SJCRH30 (cell line): Measurements from ENCODE around the gene MGME1. TPM values are rescaled to one million over a fixed set of nuclear protein-coding genes. Genes with fewer than 3 reads are reported as not detected.

Experiments
- DNase-seq, 2 experiments: peaks; one replicate each; pipeline ENCODE4 v3.0.0-alpha.2; 2015 to 2020
- H3K27ac ChIP-seq: fragments of 250-450 bp; sonication (Bioruptor Pico); 2 replicates; pipeline ENCODE4 v1.5.1; 2020; ENCODE audit warnings: mild to moderate bottlenecking, moderate library complexity
- H3K27me3 ChIP-seq: fragments of 250-450 bp; sonication (Bioruptor Pico); 2 replicates; pipeline ENCODE4 v1.5.1; 2020; ENCODE audit warnings: mild to moderate bottlenecking, moderate library complexity
- H3K36me3 ChIP-seq: fragments of 250-450 bp; sonication (Bioruptor Pico); 2 replicates; pipeline ENCODE4 v1.5.1; 2020; ENCODE audit warnings: mild to moderate bottlenecking, moderate library complexity
- H3K4me1 ChIP-seq: fragments of 250-450 bp; sonication (Bioruptor Pico); 2 replicates; pipeline ENCODE4 v1.5.1; 2020; ENCODE audit warnings: mild to moderate bottlenecking, moderate library complexity
- H3K4me3 ChIP-seq: fragments of 250-450 bp; sonication (Bioruptor Pico); 2 replicates; pipeline ENCODE4 v1.5.1; 2020; ENCODE audit warnings: mild to moderate bottlenecking, moderate library complexity
- H3K9me3 ChIP-seq: fragments of 250-450 bp; sonication (Bioruptor Pico); replicated peaks from 2 replicates; pipeline ENCODE4 v1.5.1; 2020; ENCODE audit warnings: mild to moderate bottlenecking, moderate library complexity
- total RNA-seq: library from RNA; depleted of rRNA; stranded (reverse); fragments of >200 nt; shearing (Covaris generic); gene quantifications from 2 replicates; pipeline ENCODE4 v1.2.3, GENCODE V29; 2014

MGME1 gene
- total RNA-seq, 1 experiment from 2014 or later, result 28.6 TPM

DNA sequence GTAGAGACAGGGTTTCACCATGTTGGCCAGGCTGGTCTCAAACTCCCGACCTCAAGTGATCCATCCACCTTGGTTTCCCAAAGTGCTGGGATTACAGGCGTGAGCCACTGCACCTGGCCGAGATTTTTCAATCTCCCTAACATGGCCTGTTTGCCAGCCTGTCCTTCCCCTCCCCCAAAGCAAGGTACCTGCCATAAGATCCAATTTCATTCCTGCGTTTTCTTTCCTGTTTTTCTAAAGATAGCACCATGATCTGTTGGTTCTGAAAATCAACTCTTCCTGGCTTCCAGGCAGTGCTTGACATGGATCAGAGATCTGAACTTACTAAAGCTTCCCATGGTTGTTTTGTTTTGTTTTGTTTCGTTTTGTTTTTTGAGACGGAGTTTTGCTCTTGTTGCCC lies 7.5 kb downstream of the MGME1 start:
- Histone ChIP-seq H3K27me3 (no peaks in the 10 kb centered on the region), H3K4me3 (no peak overlapping the region), H3K9me3 (no peaks in the 10 kb centered on the region)

DNA sequence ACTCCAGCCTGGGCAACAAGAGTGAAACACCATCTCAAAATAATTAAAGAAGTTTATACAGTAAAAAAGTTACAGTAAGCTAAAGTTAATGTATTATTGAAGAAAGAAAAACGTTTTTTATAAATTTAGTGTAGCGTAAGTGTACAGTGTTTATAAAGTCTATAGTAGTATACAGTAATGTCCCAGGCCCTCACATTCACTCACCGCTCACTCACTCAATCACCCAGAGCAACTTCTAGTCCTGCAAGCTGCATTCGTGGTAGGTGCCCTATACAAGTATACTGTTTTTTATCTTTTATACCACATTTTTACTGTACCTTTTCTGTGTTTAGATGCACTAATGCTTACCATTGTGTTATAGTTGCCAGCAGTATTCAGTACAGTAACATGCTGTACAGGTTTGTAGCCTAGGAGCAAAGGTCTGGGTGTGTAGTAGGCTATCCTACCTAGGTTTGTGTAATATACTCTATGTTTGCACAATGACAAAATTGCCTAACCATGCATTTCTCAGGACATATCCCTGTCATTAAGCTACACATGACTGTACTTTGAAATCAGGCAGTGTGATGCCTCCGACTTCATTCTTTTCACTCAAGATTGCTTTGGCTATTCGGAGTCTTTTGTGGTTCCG lies 16.7 kb downstream of the MGME1 start:
- Histone ChIP-seq H3K4me3 (no peak overlapping the region), H3K9me3 (no peaks in the 10 kb centered on the region), H3K27me3 (no peaks in the 10 kb centered on the region), H3K36me3 (peaks cover 36% of the 10 kb centered on the region), H3K4me1 (no peaks in the 10 kb centered on the region), H3K27ac (no peak overlapping the region)
- DNase-seq, result no peak

More for the DNA sequence above, 7.5 kb downstream of the MGME1 start:
- DNase-seq, result no peak
- H3K27ac ChIP-seq, result no peak overlapping the region
- H3K4me1 ChIP-seq, result 0 out of 2 replicates have a peak, but pooled peaks cover 5% of the 10 kb centered on the region
- peaks cover 42% of the 10 kb centered on the region for H3K36me3 ChIP-seq

DNA sequence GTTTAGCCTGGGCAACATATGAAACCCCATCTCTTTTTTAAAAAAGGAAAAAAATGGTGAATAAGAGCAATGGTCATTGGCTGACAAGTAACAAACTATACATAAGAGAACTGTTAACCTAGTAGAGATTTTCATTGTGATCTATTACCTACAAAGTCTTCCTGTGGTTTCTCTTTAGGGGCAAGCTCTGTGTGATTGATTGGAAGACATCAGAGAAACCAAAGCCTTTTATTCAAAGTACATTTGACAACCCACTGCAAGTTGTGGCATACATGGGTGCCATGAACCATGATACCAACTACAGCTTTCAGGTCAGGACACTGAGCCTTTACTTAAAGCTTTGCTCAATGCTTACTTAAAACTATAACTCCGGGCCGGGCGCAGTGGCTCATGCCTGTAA lies 19.2 kb downstream of the MGME1 start:
- Histone ChIP-seq H3K27ac (no peak overlapping the region), H3K9me3 (no peaks in the 10 kb centered on the region), H3K4me3 (no peak overlapping the region), H3K27me3 (no peaks in the 10 kb centered on the region), H3K36me3 (peaks cover 34% of the 10 kb centered on the region), H3K4me1 (no peaks in the 10 kb centered on the region)
- DNase-seq, result no peak

DNA sequence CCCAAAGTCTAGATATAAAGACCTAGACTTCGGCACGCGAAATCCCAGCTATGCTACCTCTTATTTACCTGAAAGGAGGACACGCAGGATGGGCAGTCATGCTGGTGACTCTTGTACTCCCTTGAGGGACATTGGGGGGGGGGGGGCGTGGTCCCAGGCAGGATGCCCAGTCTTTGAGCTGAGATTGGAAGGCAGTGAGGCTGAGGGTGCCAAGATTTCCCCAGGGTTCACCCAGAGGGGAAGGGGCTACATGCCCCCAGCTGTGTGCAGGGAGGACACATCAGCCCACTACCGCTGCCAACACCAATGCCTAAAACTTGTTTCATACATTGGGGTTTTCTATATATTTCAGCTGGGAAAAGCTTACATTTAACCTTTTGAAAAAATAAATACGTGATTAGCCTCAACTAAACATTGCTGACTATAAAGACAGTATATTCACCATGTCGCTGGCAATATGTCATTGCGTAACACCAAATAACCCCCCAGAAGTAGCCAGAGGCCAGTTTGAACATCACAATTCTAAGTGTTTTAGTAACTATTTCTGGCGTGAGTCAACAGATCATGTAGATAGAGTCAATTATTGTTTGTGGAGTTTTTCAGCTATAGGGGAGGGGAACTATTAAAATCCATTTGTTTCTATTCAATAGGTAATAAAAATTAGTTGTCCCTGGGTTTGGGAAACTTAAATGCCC lies 21.6 kb downstream of the MGME1 start:
- Histone ChIP-seq H3K36me3 (peaks cover 30% of the 10 kb centered on the region), H3K27me3 (no peaks in the 10 kb centered on the region), H3K9me3 (no peaks in the 10 kb centered on the region), H3K4me3 (no peak overlapping the region), H3K27ac (no peak overlapping the region), H3K4me1 (no peaks in the 10 kb centered on the region)
- no peak for DNase-seq

DNA sequence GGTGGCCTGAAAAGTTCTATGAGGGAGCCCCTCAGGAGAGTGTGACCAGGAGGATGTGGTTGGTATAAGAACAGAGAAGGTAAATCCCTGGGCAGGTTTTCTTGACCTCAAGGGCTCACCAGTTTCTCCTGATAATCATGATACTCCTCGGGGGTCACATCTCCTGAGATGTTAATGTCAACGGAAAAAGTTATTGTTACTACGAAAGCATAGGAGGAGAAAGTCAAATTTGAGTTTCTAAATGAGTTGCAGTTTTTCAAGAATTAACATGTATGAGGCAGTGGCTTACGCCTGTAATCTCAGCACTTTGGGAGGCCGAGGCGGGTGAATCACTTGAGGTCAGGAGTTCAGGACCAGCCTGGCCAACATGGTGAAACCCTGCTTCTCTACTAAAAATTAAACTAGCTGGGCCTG lies 23.4 kb downstream of the MGME1 start:
- H3K4me1 ChIP-seq, result no peaks in the 10 kb centered on the region
- H3K27me3 ChIP-seq, result no peaks in the 10 kb centered on the region
- no peak overlapping the region for H3K4me3 ChIP-seq
- no peaks in the 10 kb centered on the region for H3K9me3 ChIP-seq
- DNase-seq, result no peak
- H3K27ac ChIP-seq, result no peak overlapping the region
- H3K36me3 ChIP-seq, result peaks cover 28% of the 10 kb centered on the region

DNA sequence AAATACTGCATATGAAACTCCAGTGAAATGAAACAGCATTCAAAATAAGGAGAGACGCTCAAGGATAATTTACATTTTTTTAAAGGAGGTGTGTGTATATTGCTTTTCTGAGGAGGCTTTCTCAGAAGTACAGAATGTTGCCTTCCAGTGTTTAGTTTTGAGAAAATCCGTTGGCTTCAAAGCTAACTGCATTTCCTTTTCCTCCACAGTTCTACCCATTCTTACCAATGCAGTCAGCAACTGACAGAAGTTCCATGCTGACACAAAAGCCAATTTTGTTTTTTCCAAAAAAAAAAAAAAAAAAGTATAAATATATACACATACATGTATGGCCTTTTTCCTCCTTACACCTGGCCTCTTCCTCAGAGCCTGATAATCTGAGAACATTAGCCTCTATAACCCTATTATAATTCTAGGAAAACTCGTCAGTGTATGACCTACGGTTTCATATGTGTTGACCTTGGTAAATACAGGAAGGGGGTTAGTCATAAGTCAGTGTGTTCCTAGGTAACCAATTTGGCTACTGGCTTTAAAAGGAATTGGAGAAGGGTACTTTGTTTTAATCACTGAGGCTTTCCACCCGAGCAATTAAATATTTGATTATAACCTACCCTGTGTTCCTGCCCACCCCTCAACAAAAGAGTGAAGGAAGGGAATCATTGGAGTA lies 24.2 kb downstream of the MGME1 start:
- Histone ChIP-seq H3K4me3 (no peak overlapping the region), H3K27ac (no peak overlapping the region), H3K9me3 (no peaks in the 10 kb centered on the region), H3K36me3 (peaks cover 22% of the 10 kb centered on the region), H3K27me3 (no peaks in the 10 kb centered on the region), H3K4me1 (no peaks in the 10 kb centered on the region)
- DNase-seq, result no peak

DNA sequence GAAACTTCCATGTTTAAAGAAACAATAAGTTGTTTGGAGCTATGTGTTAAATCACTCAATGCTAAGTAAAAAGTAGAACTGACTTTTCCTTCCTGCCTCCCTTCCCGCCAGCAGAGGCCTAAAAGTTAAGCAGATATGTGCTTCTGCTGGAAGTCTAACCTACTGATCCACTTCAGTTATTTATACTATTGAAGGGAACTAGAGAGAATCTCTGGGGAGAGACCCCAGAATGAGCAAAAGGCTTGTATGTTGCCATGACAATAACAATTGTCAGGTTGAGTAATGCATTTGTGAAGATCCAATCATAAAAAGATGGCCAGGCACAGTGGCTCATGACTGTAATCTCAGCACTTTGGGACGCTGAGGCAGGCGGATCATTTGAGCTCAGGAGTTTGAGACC lies 24.7 kb downstream of the MGME1 start:
- DNase-seq, result no peak
- no peaks in the 10 kb centered on the region for H3K4me1 ChIP-seq
- H3K36me3 ChIP-seq, result peaks cover 18% of the 10 kb centered on the region
- no peak overlapping the region for H3K27ac ChIP-seq
- H3K9me3 ChIP-seq, result no peaks in the 10 kb centered on the region
- no peak overlapping the region for H3K4me3 ChIP-seq
- H3K27me3 ChIP-seq, result no peaks in the 10 kb centered on the region

DNA sequence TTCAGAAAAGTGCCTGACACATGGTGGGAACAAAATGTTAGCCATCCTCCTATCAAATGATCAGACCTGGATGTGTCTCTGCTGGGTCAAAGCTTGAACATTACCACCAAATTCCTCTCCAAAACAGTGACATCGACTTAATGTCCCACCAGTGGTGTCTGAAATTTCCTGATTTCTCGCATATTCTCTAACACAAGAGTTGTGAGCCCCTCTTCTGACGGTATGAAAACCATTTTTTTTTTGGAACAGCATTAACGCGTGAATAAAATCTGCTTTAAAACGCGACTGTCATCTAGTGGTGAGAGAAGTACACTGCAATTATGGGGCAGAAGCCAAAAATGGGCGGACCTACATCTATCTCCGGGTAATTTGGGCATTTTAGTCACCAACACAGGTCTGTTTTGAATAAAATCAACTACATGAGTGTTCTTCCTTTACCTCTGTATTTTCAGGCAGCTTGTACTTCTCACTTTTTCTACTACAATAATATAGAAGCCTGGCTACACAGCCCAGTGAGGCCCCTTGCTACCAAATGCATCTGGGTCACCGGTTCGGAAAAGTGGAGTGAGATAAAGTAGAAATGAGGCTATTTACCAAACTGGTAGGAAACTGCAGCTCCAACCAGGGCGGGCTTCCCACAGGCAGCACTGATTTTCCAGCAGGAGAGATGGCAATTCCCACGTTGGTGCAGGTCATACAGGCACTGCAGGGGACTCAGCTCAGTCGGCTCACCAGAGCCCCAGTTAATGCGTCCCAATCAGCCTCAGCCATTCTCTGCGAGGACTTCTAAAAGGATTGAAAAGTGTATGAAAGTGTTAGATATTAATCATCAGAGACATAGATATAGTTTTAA lies 27.4 kb downstream of the MGME1 start:
- no peaks in the 10 kb centered on the region for H3K36me3 ChIP-seq
- H3K27ac ChIP-seq, result no peak overlapping the region
- no peaks in the 10 kb centered on the region for H3K9me3 ChIP-seq
- no peaks in the 10 kb centered on the region for H3K4me1 ChIP-seq
- no peaks in the 10 kb centered on the region for H3K27me3 ChIP-seq
- peak; percentile 30 to 76 for DNase-seq
- H3K4me3 ChIP-seq, result no peak overlapping the region

DNA sequence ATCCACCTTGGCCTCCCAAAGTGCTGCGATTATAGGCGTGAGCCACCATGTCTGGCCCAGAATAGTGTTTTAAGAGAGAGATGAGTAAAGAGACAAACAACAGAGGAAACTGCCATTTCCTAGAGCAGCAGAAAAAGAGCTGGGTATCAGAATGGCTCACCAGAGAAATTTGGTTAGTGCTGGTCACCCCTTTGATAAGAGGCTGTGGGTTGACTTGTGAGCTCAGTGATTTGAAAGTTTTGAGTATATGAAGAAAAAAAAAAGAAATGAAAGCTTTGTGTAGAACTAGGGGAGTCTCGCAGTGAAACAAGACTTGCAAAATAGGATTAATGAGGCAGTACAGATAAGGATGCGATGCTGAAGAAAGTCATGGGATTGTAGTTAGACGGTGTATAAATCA lies 29.6 kb downstream of the MGME1 start:
- no peaks in the 10 kb centered on the region for H3K9me3 ChIP-seq
- no peak overlapping the region for H3K4me3 ChIP-seq
- DNase-seq, result no peak
- no peaks in the 10 kb centered on the region; the same call in 1 of the 2 replicates for H3K27me3 ChIP-seq
- no peaks in the 10 kb centered on the region for H3K36me3 ChIP-seq
- H3K27ac ChIP-seq, result no peak overlapping the region
- no peaks in the 10 kb centered on the region for H3K4me1 ChIP-seq

DNA sequence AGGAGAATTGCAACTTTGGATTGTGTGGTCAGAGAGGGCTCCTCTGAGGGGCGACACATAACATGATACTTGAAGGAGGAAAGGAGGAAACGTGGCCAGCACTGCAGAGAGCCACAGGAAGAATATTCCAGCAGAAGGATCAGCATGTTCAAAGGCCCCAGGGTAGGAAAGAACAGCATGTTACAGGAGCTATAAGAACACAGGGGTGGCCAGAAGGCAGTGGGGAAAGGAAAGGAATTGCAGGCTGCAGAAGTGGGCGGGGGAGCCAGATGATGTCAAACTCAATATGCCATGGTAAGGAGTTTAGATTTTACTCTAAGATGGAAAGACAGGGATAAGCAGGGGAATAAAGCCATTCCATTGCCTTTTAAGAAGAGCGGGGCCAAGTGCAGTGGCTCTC lies 30.7 kb downstream of the MGME1 start:
- Histone ChIP-seq H3K4me1 (no peaks in the 10 kb centered on the region), H3K4me3 (no peak overlapping the region), H3K27ac (no peak overlapping the region), H3K36me3 (no peaks in the 10 kb centered on the region), H3K9me3 (no peaks in the 10 kb centered on the region), H3K27me3 (no peaks in the 10 kb centered on the region; the same call in 1 of the 2 replicates)
- DNase-seq, result no peak

DNA sequence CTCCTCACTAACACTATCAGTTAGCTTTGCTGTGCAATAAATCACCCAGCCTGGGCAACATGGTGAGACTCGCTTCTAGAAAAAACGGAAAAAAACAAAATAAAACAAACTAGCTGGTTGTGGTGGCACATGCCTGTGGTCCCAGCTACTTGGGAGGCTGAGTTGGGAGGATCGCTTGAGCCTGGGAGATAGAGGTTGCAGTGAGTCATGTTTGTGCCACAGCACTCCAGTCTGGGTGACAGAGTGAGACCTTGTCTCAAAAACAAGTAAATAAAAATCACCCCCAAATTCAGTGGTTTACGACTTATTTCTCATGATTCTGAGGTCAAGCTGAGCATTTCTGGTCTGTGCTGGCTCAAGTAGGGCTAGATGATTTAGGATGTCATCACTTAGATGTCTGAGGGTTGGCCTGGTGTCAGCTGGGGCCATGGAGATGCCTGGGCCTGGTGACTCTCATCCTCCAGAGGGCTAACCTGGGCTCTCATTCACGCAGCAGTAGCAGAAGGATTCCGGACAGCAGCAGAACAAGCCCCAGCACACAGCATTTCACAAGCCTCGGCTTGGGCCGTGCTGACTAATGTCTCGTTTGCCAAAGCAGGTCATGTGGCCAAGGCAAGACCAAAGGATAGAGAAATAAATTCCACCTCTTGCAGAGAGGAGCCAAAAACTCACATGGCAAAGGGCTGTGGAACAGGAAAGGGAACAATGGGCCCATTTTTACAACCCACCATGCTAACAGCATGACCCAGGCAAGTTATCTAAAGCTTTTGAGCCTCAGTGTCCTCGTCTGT lies 32.5 kb downstream of the MGME1 start:
- no peak for DNase-seq
- Histone ChIP-seq H3K27me3 (no peaks in the 10 kb centered on the region; the same call in 1 of the 2 replicates), H3K4me1 (no peaks in the 10 kb centered on the region; the same call in 1 of the 2 replicates), H3K4me3 (no peak overlapping the region), H3K27ac (no peak overlapping the region), H3K9me3 (no peaks in the 10 kb centered on the region), H3K36me3 (no peaks in the 10 kb centered on the region)

DNA sequence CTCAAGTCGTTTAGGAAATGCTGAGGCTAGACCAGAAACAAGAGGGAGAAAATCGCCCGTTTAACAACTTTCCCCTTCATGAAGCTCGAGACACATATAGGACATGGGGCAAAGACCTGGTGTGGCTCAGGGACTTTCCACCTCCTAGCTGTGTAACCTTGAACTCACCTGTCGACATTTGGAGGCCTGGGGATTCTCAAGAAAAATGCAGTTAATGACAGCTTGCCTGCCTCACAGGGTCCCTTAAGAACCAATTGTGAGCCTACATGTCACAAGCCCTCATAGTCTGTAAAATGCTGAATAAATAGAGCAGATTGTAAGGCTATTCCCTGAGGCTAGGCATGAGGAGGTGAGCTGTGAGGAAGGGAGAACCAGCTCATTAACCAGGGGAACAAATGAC lies 35.1 kb downstream of the MGME1 start:
- DNase-seq, result no peak
- no peaks in the 10 kb centered on the region; the same call in 1 of the 2 replicates for H3K4me1 ChIP-seq
- H3K27me3 ChIP-seq, result no peaks in the 10 kb centered on the region; the same call in 1 of the 2 replicates
- H3K4me3 ChIP-seq, result no peak overlapping the region
- H3K27ac ChIP-seq, result no peak overlapping the region
- no peaks in the 10 kb centered on the region for H3K9me3 ChIP-seq
- no peaks in the 10 kb centered on the region for H3K36me3 ChIP-seq

DNA sequence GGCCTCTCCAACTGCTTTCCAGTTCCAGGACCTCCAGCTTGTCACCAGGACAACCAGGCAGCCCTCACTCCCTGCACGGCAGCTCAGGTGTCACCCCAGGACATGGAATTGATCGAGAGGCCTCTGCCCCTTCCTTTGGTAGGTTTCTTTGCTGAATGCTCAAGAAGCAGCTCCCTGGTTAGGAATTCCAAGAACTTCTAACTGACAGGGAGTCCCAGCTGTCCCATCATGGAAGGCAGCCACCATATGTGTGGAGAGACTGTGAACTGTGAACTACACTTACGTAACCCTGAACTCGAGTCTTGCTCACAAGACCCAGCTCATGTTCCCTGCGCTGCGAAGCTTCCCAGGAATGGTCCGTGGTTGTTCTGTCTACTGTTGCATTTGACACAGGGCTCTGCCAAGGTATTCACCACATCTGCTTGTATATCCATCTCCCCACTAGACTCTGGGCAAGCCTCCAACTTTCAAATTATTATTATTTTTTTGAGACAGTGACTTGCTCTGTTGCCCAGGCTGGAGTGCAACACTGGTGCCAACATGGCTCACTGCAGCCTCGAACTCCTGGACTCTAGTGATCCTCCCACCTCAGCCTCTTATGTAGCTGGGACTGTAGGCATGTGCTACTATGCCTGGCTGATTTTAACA lies 35.7 kb downstream of the MGME1 start:
- DNase-seq, result peak in 1 of 2 experiments; percentile 24
- Histone ChIP-seq H3K27me3 (no peaks in the 10 kb centered on the region; the same call in 1 of the 2 replicates), H3K27ac (no peak overlapping the region), H3K4me3 (no peak overlapping the region), H3K9me3 (no peaks in the 10 kb centered on the region), H3K4me1 (no peaks in the 10 kb centered on the region; the same call in 1 of the 2 replicates), H3K36me3 (no peaks in the 10 kb centered on the region)
